B cell (primary cell): ENCODE data around the gene AGBL3.

Experiments used
- EZH2 ChIP-seq: IDR thresholded peaks from 2 replicates; pipeline ENCODE4 v1.6.1; 2012; ENCODE audit warnings: borderline replicate concordance, low read depth, mild to moderate bottlenecking, moderate library complexity, low read length; ENCODE audit not compliant: insufficient read depth, poor library complexity, severe bottlenecking
- TF ChIP-seq, protein P1 (sequence below): fragments of 200-600 bp; IDR thresholded peaks from one replicate; pipeline ENCODE4 v1.8.0; 2022; ENCODE audit warnings: antibody characterized with exemption, mild to moderate bottlenecking

- TF ChIP-seq, protein P1, sequence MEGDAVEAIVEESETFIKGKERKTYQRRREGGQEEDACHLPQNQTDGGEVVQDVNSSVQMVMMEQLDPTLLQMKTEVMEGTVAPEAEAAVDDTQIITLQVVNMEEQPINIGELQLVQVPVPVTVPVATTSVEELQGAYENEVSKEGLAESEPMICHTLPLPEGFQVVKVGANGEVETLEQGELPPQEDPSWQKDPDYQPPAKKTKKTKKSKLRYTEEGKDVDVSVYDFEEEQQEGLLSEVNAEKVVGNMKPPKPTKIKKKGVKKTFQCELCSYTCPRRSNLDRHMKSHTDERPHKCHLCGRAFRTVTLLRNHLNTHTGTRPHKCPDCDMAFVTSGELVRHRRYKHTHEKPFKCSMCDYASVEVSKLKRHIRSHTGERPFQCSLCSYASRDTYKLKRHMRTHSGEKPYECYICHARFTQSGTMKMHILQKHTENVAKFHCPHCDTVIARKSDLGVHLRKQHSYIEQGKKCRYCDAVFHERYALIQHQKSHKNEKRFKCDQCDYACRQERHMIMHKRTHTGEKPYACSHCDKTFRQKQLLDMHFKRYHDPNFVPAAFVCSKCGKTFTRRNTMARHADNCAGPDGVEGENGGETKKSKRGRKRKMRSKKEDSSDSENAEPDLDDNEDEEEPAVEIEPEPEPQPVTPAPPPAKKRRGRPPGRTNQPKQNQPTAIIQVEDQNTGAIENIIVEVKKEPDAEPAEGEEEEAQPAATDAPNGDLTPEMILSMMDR: no peak
- TF ChIP-seq EZH2: no peak
Observed at GRCh38 chr7:135088566-135088965, 102.3 kb downstream of the AGBL3 start.
